HFFc6 (cell line): Measurements from ENCODE around the gene CRIP3. TPM values are rescaled to one million over a fixed set of nuclear protein-coding genes. Genes with fewer than 3 reads are reported as not detected.

Experiments used
- DNase-seq: peaks from one replicate; pipeline ENCODE4 v3.0.0-alpha.2; 2018
- H3K27ac Mint-ChIP-seq: 2 replicates; pipeline ENCODE4 v1.8.0; 2020; ENCODE audit warnings: mild to moderate bottlenecking, mixed read lengths
- H3K27me3 Mint-ChIP-seq: 2 replicates; pipeline ENCODE4 v1.8.0; 2021; ENCODE audit warnings: mild to moderate bottlenecking, moderate library complexity, mixed read lengths; ENCODE audit not compliant: insufficient read depth
- H3K36me3 Mint-ChIP-seq: 2 replicates; pipeline ENCODE4 v1.8.0; 2021; ENCODE audit warnings: low read depth, mixed read lengths
- H3K4me1 Mint-ChIP-seq: 2 replicates; pipeline ENCODE4 v1.8.0; 2020; ENCODE audit warnings: low read depth, mixed read lengths
- H3K4me3 Mint-ChIP-seq: 2 replicates; pipeline ENCODE4 v1.8.0; 2020; ENCODE audit warnings: mild to moderate bottlenecking, moderate library complexity, mixed read lengths
- H3K9me3 Mint-ChIP-seq: 2 replicates; pipeline ENCODE4 v1.8.0; 2020; ENCODE audit warnings: mild to moderate bottlenecking, mixed read lengths
- CTCF ChIP-seq: fragments of 200-600 bp; sonication (generic); IDR thresholded peaks from 2 replicates; pipeline ENCODE4 v1.5.0; 2021; ENCODE audit warnings: antibody characterized with exemption, mild to moderate bottlenecking
- total RNA-seq, 6 experiments: library from RNA; stranded (reverse); fragmentation: NEBNext Ultra II Directional; extraction: Animal tissue kit (Norgen Biotek cat#: 25700); gene quantifications; 2 replicates in 1 of 6; 3 replicates in 5 of 6; pipeline ENCODE4 v1.2.3, GENCODE V29; 2021

Gene CRIP3
- total RNA-seq, 6 experiments from 2014 or later, result not detected

- no peaks in the 10 kb centered on the region for H3K36me3 Mint-ChIP-seq
- H3K27me3 Mint-ChIP-seq, result peaks cover 23% of the 10 kb centered on the region
- H3K9me3 Mint-ChIP-seq, result no peaks in the 10 kb centered on the region
- H3K4me1 Mint-ChIP-seq, result peaks cover 6% of the 10 kb centered on the region; the same call in 1 of the 2 replicates
- no peak for TF ChIP-seq CTCF
- H3K4me3 Mint-ChIP-seq, result no peak overlapping the region
- DNase-seq, result no peak
- H3K27ac Mint-ChIP-seq, result no peak overlapping the region
Measured at GRCh38 chr6:43286980-43287716, 21.5 kb downstream of the CRIP3 start.

GRCh38 chr6:43286456-43286979 is 22.1 kb downstream of the CRIP3 start:
- Mint-ChIP-seq H3K9me3 (no peaks in the 10 kb centered on the region), H3K4me3 (no peak overlapping the region), H3K27me3 (peaks cover 25% of the 10 kb centered on the region), H3K36me3 (no peaks in the 10 kb centered on the region), H3K27ac (no peak overlapping the region), H3K4me1 (peaks cover 6% of the 10 kb centered on the region; the same call in 1 of the 2 replicates)
- no peak for TF ChIP-seq CTCF
- DNase-seq, result no peak

- H3K27ac Mint-ChIP-seq, result no peak overlapping the region
- peaks cover 25% of the 10 kb centered on the region for H3K27me3 Mint-ChIP-seq
- no peaks in the 10 kb centered on the region for H3K9me3 Mint-ChIP-seq
- no peak for DNase-seq
- H3K36me3 Mint-ChIP-seq, result no peaks in the 10 kb centered on the region
- no peak overlapping the region for H3K4me3 Mint-ChIP-seq
- TF ChIP-seq CTCF, result no peak
- peaks cover 6% of the 10 kb centered on the region; the same call in 1 of the 2 replicates for H3K4me1 Mint-ChIP-seq
Measured at GRCh38 chr6:43285832-43286231, 22.8 kb downstream of the CRIP3 start.

GRCh38 chr6:43284991-43285781 is 23.4 kb downstream of the CRIP3 start:
- peaks cover 6% of the 10 kb centered on the region; the same call in 1 of the 2 replicates for H3K4me1 Mint-ChIP-seq
- H3K27ac Mint-ChIP-seq, result no peak overlapping the region
- H3K27me3 Mint-ChIP-seq, result peaks cover 20% of the 10 kb centered on the region
- no peak for DNase-seq
- no peak overlapping the region for H3K4me3 Mint-ChIP-seq
- no peaks in the 10 kb centered on the region for H3K36me3 Mint-ChIP-seq
- no peak for TF ChIP-seq CTCF
- no peaks in the 10 kb centered on the region for H3K9me3 Mint-ChIP-seq

- TF ChIP-seq CTCF, result no peak
Measured at GRCh38 chr6:43283905-43284304, 24.7 kb downstream of the CRIP3 start.

More at GRCh38 chr6:43283905-43284304, 24.7 kb downstream of the CRIP3 start:
- H3K4me3 Mint-ChIP-seq, result no peak overlapping the region
- no peaks in the 10 kb centered on the region for H3K9me3 Mint-ChIP-seq
- peaks cover 9% of the 10 kb centered on the region; the same call in 1 of the 2 replicates for H3K4me1 Mint-ChIP-seq
- no peaks in the 10 kb centered on the region for H3K36me3 Mint-ChIP-seq
- peaks cover 19% of the 10 kb centered on the region for H3K27me3 Mint-ChIP-seq
- no peak for DNase-seq
- no peak overlapping the region for H3K27ac Mint-ChIP-seq
